Karpas-422 (cell line): ENCODE data around the gene GAN. TPM values are rescaled to one million over a fixed set of nuclear protein-coding genes. Genes with fewer than 3 reads are reported as not detected.

Source experiments
- DNase-seq: peaks from one replicate; pipeline ENCODE4 v3.0.0-alpha.2; 2015
- H2AFZ ChIP-seq: fragments of 200-600 bp; sonication (generic); 2 replicates; pipeline ENCODE4 v1.6.1; 2014; ENCODE audit warnings: antibody characterized with exemption, low read length, mixed read lengths
- H3K27ac ChIP-seq: fragments of 200-600 bp; sonication (generic); 2 replicates; pipeline ENCODE4 v1.5.1; 2014; ENCODE audit warnings: mild to moderate bottlenecking, low read length, moderate library complexity
- H3K27me3 ChIP-seq: fragments of 200-600 bp; sonication (generic); 2 replicates; pipeline ENCODE4 v1.6.1; 2014; ENCODE audit warnings: low read length, mixed read lengths
- H3K36me3 ChIP-seq: fragments of 200-600 bp; sonication (generic); 2 replicates; pipeline ENCODE4 v1.6.1; 2014; ENCODE audit warnings: low read length, mixed read lengths; ENCODE audit not compliant: insufficient read depth
- H3K4me1 ChIP-seq: fragments of 200-600 bp; sonication (generic); 2 replicates; pipeline ENCODE4 v1.6.1; 2014; ENCODE audit warnings: mild to moderate bottlenecking, low read length, mixed read lengths
- H3K4me2 ChIP-seq: fragments of 200-600 bp; sonication (generic); 2 replicates; pipeline ENCODE4 v1.6.1; 2014; ENCODE audit warnings: low read length, low read depth, mild to moderate bottlenecking; ENCODE audit not compliant: poor library complexity, severe bottlenecking
- H3K4me3 ChIP-seq: fragments of 200-600 bp; sonication (generic); 2 replicates; pipeline ENCODE4 v1.5.1; 2014; ENCODE audit warnings: mild to moderate bottlenecking, antibody characterized with exemption, low read length, mixed read lengths
- H3K79me2 ChIP-seq: fragments of 200-600 bp; sonication (generic); 2 replicates; pipeline ENCODE4 v1.6.1; 2014; ENCODE audit warnings: mild to moderate bottlenecking, low read length, mixed read lengths
- H3K9ac ChIP-seq: fragments of 200-600 bp; sonication (generic); 2 replicates; pipeline ENCODE4 v1.6.0; 2014; ENCODE audit warnings: low read length
- H3K9me2 ChIP-seq: fragments of 200-600 bp; sonication (generic), shearing (Covaris generic); replicated peaks from 2 replicates; pipeline ENCODE4 v1.6.0; 2014; ENCODE audit warnings: mild to moderate bottlenecking, low read length, moderate library complexity; ENCODE audit not compliant: insufficient read depth
- H3K9me3 ChIP-seq: fragments of 300-700, 200-600 bp; sonication (generic); 2 replicates; pipeline ENCODE4 v1.6.1; 2014; ENCODE audit warnings: low read length, mixed read lengths
- H4K20me1 ChIP-seq: fragments of 200-600 bp; sonication (generic); 2 replicates; pipeline ENCODE4 v1.6.1; 2014; ENCODE audit warnings: mild to moderate bottlenecking, antibody characterized with exemption, low read length, low read depth; ENCODE audit not compliant: insufficient read depth
- total RNA-seq: library from RNA; depleted of rRNA; stranded (reverse); fragments of >200 nt; shearing (Covaris generic); gene quantifications from 2 replicates; pipeline ENCODE4 v1.2.3, GENCODE V29; 2014; ENCODE audit warnings: low replicate concordance; rRNA removed

The GAN gene
- 5.3 and 9.6 TPM in 2 replicates for total RNA-seq

DNA sequence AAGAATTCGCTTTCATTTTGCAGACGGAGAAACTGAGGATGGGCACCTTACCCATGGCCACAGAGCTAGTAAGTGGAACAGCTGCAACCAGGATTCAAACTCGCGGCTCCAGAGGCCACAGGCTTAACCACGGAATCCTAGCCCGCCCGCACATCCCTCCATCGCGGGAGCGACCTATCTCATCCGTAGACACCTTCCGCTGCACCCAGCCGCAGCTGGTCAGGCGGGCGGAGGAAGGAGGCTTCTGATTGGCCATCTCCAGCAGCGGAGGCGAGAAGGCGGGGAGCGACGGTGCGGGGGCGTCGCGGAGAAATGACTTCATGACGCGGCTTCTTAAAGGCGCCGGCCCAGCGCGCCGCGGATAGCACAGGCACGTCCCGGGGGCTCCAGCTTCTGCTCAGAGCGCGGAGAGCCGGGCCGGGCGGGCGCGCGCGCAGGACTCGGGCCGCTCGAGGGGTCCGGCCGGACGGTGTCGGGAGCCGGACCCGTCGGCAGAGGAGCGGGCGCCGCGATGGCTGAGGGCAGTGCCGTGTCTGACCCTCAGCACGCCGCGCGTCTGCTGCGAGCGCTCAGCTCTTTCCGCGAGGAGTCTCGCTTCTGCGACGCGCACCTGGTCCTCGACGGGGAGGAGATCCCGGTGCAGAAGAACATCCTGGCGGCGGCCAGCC lies at the start of gene GAN:
Gene GAN (plus strand): TSS at position 360 of the 668 bp plus-strand sequence. CDS start 152 bp downstream, at position 512.
- peak within 1 kb of the TSS; percentile 84 for H3K9ac ChIP-seq
- peaks cover 18% of the 10 kb centered on the region for H3K4me1 ChIP-seq
- H3K9me3 ChIP-seq, result no peaks in the 10 kb centered on the region
- no peaks in the 10 kb centered on the region for H3K27me3 ChIP-seq
- H3K4me3 ChIP-seq, result peak within 1 kb of the TSS; percentile 86
- peak; percentile 99 for DNase-seq
- H3K4me2 ChIP-seq, result peak within 1 kb of the TSS; percentile 94
- H3K79me2 ChIP-seq, result peaks cover 22% of the 10 kb centered on the region
- peaks cover 38% of the 10 kb centered on the region for H4K20me1 ChIP-seq
- no peaks in the 10 kb centered on the region for H3K36me3 ChIP-seq
- peak within 1 kb of the TSS; percentile 94 for H2AFZ ChIP-seq
- H3K27ac ChIP-seq, result no peak within 1 kb of the TSS
- no peaks in the 10 kb centered on the region for H3K9me2 ChIP-seq

DNA sequence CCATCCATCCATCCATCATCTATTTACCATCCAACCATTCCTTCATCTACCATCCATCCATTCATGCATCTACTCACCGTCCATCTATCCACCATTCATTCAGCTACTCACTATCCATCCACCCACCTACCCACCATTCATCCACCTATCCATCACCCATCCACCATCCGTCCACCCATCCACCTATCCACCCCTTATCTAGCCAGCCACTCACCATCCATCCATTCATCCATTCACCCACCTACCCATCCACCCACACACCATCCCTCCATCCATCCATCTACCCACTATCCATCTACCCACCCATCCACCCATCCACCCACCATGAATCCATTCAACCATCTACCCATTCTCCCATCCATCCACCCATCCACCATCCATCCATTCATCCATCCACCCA lies 49.7 kb upstream of the GAN start:
- Histone ChIP-seq H3K4me1 (no peaks in the 10 kb centered on the region), H3K79me2 (no peaks in the 10 kb centered on the region), H3K27ac (no peak overlapping the region), H3K4me2 (no peak overlapping the region), H3K27me3 (no peaks in the 10 kb centered on the region), H3K9ac (no peak overlapping the region), H3K36me3 (no peaks in the 10 kb centered on the region), H3K4me3 (no peak overlapping the region), H2AFZ (no peak overlapping the region), H3K9me3 (no peaks in the 10 kb centered on the region), H4K20me1 (no peaks in the 10 kb centered on the region), H3K9me2 (no peaks in the 10 kb centered on the region)
- DNase-seq, result no peak

- no peaks in the 10 kb centered on the region for H4K20me1 ChIP-seq
- H3K4me3 ChIP-seq, result no peak overlapping the region
- DNase-seq, result no peak
- H2AFZ ChIP-seq, result no peak overlapping the region
- H3K27me3 ChIP-seq, result no peaks in the 10 kb centered on the region
- H3K27ac ChIP-seq, result no peak overlapping the region
- H3K4me2 ChIP-seq, result no peak overlapping the region
- H3K9me2 ChIP-seq, result no peaks in the 10 kb centered on the region
- H3K36me3 ChIP-seq, result no peaks in the 10 kb centered on the region
- H3K79me2 ChIP-seq, result no peaks in the 10 kb centered on the region
- no peaks in the 10 kb centered on the region for H3K9me3 ChIP-seq
- no peaks in the 10 kb centered on the region for H3K4me1 ChIP-seq
- no peak overlapping the region for H3K9ac ChIP-seq
Measured at GRCh38 chr16:81265658-81266451, 48.9 kb upstream of the GAN start.

- Histone ChIP-seq H2AFZ (no peak overlapping the region), H3K9me3 (no peaks in the 10 kb centered on the region), H3K79me2 (no peaks in the 10 kb centered on the region), H3K9me2 (no peaks in the 10 kb centered on the region), H3K36me3 (no peaks in the 10 kb centered on the region), H3K4me1 (no peaks in the 10 kb centered on the region), H3K4me3 (no peak overlapping the region), H3K4me2 (no peak overlapping the region), H3K9ac (no peak overlapping the region), H3K27me3 (no peaks in the 10 kb centered on the region), H3K27ac (no peak overlapping the region), H4K20me1 (no peaks in the 10 kb centered on the region)
- no peak for DNase-seq
Measured at GRCh38 chr16:81266680-81267095, 48.1 kb upstream of the GAN start.

DNA sequence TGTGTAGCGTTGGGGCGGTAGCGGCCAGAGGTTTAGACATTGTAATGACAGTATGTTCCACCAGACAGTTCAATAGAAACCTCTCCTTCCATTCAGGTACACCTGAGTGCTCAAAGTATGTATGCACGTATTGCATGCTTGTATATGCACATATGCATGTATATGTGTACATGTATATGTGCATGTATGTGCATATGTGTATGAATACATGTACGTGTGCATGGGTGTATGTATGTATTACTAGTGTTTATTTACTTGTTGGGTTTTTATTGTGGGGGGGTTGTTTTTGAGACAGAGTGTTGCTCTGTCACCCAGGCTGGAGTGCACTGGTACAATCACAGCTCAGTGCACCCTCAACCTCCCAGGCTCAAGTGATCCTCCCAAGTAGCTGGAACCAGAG lies 46.3 kb upstream of the GAN start:
- Histone ChIP-seq H3K27me3 (no peaks in the 10 kb centered on the region), H3K79me2 (no peaks in the 10 kb centered on the region), H3K27ac (no peak overlapping the region), H3K36me3 (no peaks in the 10 kb centered on the region), H3K4me2 (no peak overlapping the region), H3K9me3 (no peaks in the 10 kb centered on the region), H3K4me1 (no peaks in the 10 kb centered on the region), H3K9me2 (no peaks in the 10 kb centered on the region), H3K4me3 (no peak overlapping the region), H2AFZ (no peak overlapping the region), H3K9ac (no peak overlapping the region), H4K20me1 (no peaks in the 10 kb centered on the region)
- no peak for DNase-seq

- Histone ChIP-seq H3K4me2 (no peak overlapping the region), H3K4me3 (no peak overlapping the region), H3K9me3 (no peaks in the 10 kb centered on the region), H3K9ac (no peak overlapping the region), H4K20me1 (no peaks in the 10 kb centered on the region), H3K79me2 (no peaks in the 10 kb centered on the region), H3K27me3 (no peaks in the 10 kb centered on the region), H3K36me3 (no peaks in the 10 kb centered on the region), H3K9me2 (no peaks in the 10 kb centered on the region), H2AFZ (no peak overlapping the region), H3K4me1 (no peaks in the 10 kb centered on the region), H3K27ac (no peak overlapping the region)
- DNase-seq, result no peak
Measured at GRCh38 chr16:81273223-81273950, 41.4 kb upstream of the GAN start.

DNA sequence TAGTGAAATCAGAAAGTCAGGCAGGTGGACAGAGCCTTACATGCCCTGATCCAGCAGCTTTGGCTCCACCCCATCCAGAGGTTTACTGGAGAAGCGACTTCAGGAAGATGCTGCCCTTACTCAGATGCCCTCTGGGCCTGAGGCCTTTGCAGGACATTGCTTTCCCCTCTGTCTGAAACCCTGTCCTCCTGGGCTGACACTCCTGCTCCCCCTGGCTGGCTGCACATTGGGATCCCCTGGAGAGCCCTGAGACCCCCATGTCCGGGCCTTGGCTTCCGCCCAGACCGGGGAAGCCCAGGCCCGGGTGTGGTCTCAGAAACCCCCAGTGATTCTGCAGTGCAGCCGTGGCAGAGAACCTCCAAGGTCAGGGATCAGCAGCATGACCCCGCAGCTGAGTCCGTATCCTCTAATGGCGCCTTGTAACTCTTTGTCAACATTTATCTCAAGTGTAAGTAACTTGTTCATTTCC lies 39.7 kb upstream of the GAN start:
- Histone ChIP-seq H2AFZ (no peak overlapping the region), H3K9ac (no peak overlapping the region), H3K79me2 (no peaks in the 10 kb centered on the region), H3K36me3 (no peaks in the 10 kb centered on the region), H3K27ac (no peak overlapping the region), H3K4me1 (no peaks in the 10 kb centered on the region), H3K9me3 (no peaks in the 10 kb centered on the region), H3K27me3 (no peaks in the 10 kb centered on the region), H4K20me1 (no peaks in the 10 kb centered on the region), H3K9me2 (no peaks in the 10 kb centered on the region), H3K4me3 (no peak overlapping the region), H3K4me2 (no peak overlapping the region)
- DNase-seq, result no peak

- no peak for DNase-seq
- no peak overlapping the region for H3K4me2 ChIP-seq
- H3K9me2 ChIP-seq, result no peaks in the 10 kb centered on the region
- H4K20me1 ChIP-seq, result no peaks in the 10 kb centered on the region
- no peaks in the 10 kb centered on the region for H3K79me2 ChIP-seq
- H3K27ac ChIP-seq, result no peak overlapping the region
- H3K27me3 ChIP-seq, result no peaks in the 10 kb centered on the region
- no peak overlapping the region for H3K4me3 ChIP-seq
- no peaks in the 10 kb centered on the region for H3K9me3 ChIP-seq
- no peak overlapping the region for H2AFZ ChIP-seq
- H3K36me3 ChIP-seq, result no peaks in the 10 kb centered on the region
- no peaks in the 10 kb centered on the region for H3K4me1 ChIP-seq
- H3K9ac ChIP-seq, result no peak overlapping the region
Measured at GRCh38 chr16:81275795-81276194, 39.0 kb upstream of the GAN start.
